ENCODE results near the gene LYRM9. TPM values are rescaled to one million over a fixed set of nuclear protein-coding genes. Genes with fewer than 3 reads are reported as not detected.
"Not testable (repeated sequence)": the region's sequence is repeated elsewhere in the genome, so short reads cannot be mapped to it uniquely, and the experiment has no call there.

Gene LYRM9
- total and polyA plus RNA-seq, 11 donors: 3.9 to 25.2 (median 9.7) TPM

GRCh38 chr17:27840688-27841087, 52.5 kb downstream of the LYRM9 start:
- no peaks in the 10 kb centered on the region for H3K36me3 ChIP-seq
- H3K4me3 ChIP-seq: no peak overlapping the region
- WGBS, 4 donors: 92 to 97% (median 96%) methylated on average over 1 of the region's 1 CpG
- no peaks in the 10 kb centered on the region for H3K27me3 ChIP-seq
- no peaks in the 10 kb centered on the region for H3K4me1 ChIP-seq
- intact Hi-C loops (cut with DNase I): no loop called here
- no peak overlapping the region for H3K27ac ChIP-seq
- ATAC-seq (no peak), DNase-seq (no peak)
- TF ChIP-seq POLR2A (IDR thresholded peaks at IDR 0.05): no peak
- TF ChIP-seq, protein P1, sequence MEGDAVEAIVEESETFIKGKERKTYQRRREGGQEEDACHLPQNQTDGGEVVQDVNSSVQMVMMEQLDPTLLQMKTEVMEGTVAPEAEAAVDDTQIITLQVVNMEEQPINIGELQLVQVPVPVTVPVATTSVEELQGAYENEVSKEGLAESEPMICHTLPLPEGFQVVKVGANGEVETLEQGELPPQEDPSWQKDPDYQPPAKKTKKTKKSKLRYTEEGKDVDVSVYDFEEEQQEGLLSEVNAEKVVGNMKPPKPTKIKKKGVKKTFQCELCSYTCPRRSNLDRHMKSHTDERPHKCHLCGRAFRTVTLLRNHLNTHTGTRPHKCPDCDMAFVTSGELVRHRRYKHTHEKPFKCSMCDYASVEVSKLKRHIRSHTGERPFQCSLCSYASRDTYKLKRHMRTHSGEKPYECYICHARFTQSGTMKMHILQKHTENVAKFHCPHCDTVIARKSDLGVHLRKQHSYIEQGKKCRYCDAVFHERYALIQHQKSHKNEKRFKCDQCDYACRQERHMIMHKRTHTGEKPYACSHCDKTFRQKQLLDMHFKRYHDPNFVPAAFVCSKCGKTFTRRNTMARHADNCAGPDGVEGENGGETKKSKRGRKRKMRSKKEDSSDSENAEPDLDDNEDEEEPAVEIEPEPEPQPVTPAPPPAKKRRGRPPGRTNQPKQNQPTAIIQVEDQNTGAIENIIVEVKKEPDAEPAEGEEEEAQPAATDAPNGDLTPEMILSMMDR (IDR thresholded peaks at IDR 0.05): no peak
- no peaks in the 10 kb centered on the region for H3K9me3 ChIP-seq

DNA sequence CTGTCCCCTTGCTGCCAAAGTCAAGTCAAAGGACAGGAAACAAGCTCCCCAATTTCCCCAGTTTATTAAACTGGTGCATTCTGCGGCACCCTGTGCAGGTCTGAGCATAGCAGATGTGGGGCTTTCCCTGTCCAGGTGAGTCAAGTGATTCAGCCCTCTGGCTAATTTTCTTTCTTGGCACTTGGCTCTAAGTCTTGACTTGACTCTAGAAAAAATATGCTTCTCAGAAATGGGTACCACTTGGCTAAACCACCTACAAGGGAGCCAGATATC, 52.8 kb downstream of the LYRM9 start:
- H3K27me3 ChIP-seq; H3K9me3 ChIP-seq; H3K4me3 ChIP-seq; DNase-seq; H3K36me3 ChIP-seq; ATAC-seq; H3K27ac ChIP-seq; H3K4me1 ChIP-seq; intact Hi-C loops (cut with DNase I): not testable (repeated sequence)
- no CpG with 5 or more reads among the region's 1 CpG for WGBS, 4 donors

DNA sequence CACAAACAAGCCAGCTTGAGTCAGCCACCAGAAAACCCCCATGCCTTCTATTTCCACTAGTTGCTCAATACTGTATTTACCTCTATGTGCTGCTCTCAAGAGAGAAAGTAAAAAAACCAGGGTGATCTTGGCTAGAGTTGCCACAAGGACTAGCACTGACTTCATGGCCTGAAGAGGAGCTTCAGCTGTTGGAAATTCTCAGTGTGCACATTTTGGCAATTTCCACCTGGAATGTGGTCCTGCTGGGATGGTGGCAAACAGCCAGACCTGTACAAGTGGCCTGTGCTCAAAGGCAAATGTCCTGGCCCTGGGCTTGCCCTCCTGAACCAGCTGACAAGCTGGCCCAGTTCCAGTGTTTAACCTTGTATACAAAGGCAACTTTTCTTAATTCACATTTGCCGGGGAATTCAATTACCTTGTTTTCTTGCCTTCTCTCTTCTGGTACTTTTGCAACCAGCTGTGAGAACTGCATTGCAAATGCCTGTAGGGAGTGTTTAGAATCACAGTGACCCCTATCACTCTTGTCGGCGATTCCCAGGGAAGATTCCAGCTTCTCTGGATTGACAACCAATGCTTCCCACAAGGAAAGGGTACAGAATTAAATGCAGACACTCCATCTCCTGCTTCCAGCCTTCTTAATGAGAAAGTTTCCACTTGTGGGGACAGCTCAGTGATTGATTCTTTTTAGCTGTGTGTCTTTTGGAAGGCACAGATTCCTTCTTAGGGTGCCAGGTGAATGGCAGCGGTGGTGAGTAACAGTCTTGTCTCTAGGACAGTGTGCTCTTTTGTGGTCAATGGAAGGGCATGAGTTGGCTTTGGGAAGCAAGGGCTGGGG, 53.4 kb downstream of the LYRM9 start:
- H3K4me3 ChIP-seq; intact Hi-C loops (cut with DNase I); H3K27ac ChIP-seq; H3K27me3 ChIP-seq; H3K9me3 ChIP-seq; H3K36me3 ChIP-seq; DNase-seq; H3K4me1 ChIP-seq: not testable (repeated sequence)
- WGBS, 4 donors: 8 to 35% (median 25%) methylated on average over 1 of the region's 4 CpGs
- ATAC-seq: peak in 2 of 4 donors; percentile 28 to 51

- 56 to 63% (median 58%) methylated on average over 2 of the region's 3 CpGs for WGBS, 4 donors
Measured at GRCh38 chr17:27838607-27839006, 54.6 kb downstream of the LYRM9 start.

DNA sequence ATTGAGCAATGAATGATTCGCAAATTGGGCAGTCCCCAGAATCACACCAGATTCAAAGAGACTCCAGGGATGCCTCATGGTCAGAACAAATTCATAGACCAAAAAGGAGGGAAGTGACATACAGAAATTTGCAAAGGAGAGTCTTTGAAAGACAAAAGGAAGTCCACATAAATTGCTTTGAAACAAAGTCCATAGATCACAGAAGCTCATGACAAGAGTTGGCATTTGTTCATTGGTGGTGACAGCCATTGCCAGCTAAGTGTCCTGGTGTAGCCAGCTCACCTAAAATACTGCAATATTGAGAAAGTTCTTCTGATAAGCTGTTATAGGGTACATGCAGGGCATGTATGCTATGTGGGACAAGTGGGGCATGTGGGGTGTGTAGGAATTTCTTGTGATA, 55.4 kb downstream of the LYRM9 start:
- H3K27me3 ChIP-seq; DNase-seq; intact Hi-C loops (cut with DNase I); ATAC-seq; H3K9me3 ChIP-seq; H3K4me3 ChIP-seq; H3K36me3 ChIP-seq; H3K27ac ChIP-seq; H3K4me1 ChIP-seq: not testable (repeated sequence)
- 93 to 96% (median 96%) methylated on average over 1 of the region's 1 CpG for WGBS, 4 donors

More at GRCh38 chr17:27838607-27839006, 54.6 kb downstream of the LYRM9 start:
- H3K4me1 ChIP-seq; DNase-seq; H3K9me3 ChIP-seq; intact Hi-C loops (cut with DNase I); H3K27ac ChIP-seq; H3K36me3 ChIP-seq; H3K4me3 ChIP-seq; ATAC-seq; H3K27me3 ChIP-seq: not testable (repeated sequence)

- Histone ChIP-seq H3K9me3 (no peaks in the 10 kb centered on the region), H3K4me1 (no peaks in the 10 kb centered on the region), H3K4me3 (no peak overlapping the region), H3K27me3 (no peaks in the 10 kb centered on the region), H3K27ac (no peak overlapping the region), H3K36me3 (no peaks in the 10 kb centered on the region)
- no peak for ATAC-seq
- intact Hi-C loops (cut with DNase I): no loop called here
- DNase-seq: no peak
- TF ChIP-seq, protein P1 (IDR thresholded peaks at IDR 0.05): no peak
- TF ChIP-seq POLR2A (IDR thresholded peaks at IDR 0.05): no peak
Measured at GRCh38 chr17:27836651-27837050, 56.5 kb downstream of the LYRM9 start.

Data from heart left ventricle (tissue), 16 donors.